ENCODE measurements around the gene RGS3. TPM values are rescaled to one million over a fixed set of nuclear protein-coding genes. Genes with fewer than 3 reads are reported as not detected.

Gene RGS3
- total RNA-seq, 4 donors from 2014 or later: 16.2 to 75.6 (median 54.9) TPM

DNA sequence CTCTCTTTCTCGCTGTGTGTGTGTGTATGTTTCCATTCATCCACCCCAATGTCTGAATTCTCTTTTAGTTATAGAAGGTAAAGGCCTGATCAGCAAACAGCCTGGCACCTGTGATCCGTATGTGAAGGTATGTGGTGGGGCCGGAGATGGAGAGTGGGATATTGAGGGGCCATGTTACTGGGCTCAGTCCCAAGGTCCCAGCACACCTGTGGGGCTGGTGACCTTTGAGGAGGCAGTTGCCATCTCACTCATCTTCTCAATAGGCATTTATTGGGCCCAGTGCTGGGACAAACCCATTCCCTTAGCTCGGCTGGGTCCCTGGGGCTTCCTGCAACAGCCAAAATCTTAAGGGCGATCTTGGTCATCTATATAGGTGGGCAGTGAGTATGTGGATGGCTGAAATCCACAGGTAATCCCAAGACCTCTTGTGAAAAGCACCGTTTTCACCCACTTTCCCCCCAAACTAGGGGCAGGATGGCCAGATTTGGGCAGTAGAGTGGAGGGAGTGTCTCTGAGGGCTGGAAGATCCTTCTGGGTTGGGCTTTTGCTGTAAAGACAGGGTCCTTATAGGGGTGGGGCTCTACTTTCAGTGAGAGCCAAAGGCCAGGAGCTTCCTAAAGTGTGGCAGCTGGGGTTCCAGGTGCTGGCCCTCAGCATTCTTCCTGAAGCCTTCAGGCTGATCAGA, 19.6 kb downstream of the RGS3 start:
- no peaks in the 10 kb centered on the region for H3K36me3 ChIP-seq
- intact Hi-C loops (cut with DNase I; ENCODE audit: low total_unique reads): no loop called here
- H3K4me1 ChIP-seq: peaks cover 0 to 8% of the 10 kb centered on the region in 2 donors
- no peaks in the 10 kb centered on the region for H3K9me3 ChIP-seq
- TF ChIP-seq, protein P1, sequence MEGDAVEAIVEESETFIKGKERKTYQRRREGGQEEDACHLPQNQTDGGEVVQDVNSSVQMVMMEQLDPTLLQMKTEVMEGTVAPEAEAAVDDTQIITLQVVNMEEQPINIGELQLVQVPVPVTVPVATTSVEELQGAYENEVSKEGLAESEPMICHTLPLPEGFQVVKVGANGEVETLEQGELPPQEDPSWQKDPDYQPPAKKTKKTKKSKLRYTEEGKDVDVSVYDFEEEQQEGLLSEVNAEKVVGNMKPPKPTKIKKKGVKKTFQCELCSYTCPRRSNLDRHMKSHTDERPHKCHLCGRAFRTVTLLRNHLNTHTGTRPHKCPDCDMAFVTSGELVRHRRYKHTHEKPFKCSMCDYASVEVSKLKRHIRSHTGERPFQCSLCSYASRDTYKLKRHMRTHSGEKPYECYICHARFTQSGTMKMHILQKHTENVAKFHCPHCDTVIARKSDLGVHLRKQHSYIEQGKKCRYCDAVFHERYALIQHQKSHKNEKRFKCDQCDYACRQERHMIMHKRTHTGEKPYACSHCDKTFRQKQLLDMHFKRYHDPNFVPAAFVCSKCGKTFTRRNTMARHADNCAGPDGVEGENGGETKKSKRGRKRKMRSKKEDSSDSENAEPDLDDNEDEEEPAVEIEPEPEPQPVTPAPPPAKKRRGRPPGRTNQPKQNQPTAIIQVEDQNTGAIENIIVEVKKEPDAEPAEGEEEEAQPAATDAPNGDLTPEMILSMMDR (IDR thresholded peaks at IDR 0.05): no peak
- TF ChIP-seq POLR2A (IDR thresholded peaks at IDR 0.05): no peak
- peak overlapping the region; percentile 49 to 73 for H3K27ac ChIP-seq
- H3K27me3 ChIP-seq: no peaks in the 10 kb centered on the region
- H3K4me3 ChIP-seq: no peak overlapping the region
- DNase-seq: no peak

DNA sequence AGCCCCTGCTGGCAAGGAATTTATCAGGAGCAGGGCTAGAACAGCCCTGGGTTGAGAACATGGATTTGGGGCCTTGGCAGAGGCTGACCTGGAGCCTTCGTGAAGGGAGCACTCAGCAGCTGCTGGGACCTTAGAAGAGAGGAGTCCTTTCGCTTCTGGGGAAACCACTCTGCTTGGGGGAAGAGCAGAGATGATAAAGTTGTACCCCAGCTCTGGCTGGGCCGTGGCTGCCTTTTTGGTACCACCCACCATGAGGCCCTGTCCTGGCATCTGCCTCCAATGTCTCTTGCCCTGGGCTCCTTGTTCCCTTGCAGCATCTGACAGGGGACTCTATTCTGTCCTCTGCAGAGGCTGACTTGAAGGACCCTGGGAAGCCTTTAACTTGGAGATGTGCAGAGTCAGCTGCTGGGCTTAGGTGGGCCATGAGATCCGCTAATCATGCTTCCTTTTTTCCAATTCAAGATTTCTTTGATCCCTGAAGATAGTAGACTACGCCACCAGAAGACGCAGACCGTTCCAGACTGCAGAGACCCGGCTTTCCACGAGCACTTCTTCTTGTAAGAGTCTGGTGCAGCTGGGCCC, 20.2 kb downstream of the RGS3 start:
- no peak for DNase-seq
- H3K27ac ChIP-seq: peak overlapping the region; percentile 49 to 73
- H3K4me3 ChIP-seq: no peak overlapping the region
- peaks cover 0 to 8% of the 10 kb centered on the region in 2 donors for H3K4me1 ChIP-seq
- no peaks in the 10 kb centered on the region for H3K27me3 ChIP-seq
- intact Hi-C loops (cut with DNase I; ENCODE audit: low total_unique reads): no loop called here
- TF ChIP-seq, protein P1 (IDR thresholded peaks at IDR 0.05): no peak
- no peak for TF ChIP-seq POLR2A (IDR thresholded peaks at IDR 0.05)
- H3K9me3 ChIP-seq: no peaks in the 10 kb centered on the region
- no peaks in the 10 kb centered on the region for H3K36me3 ChIP-seq

DNA sequence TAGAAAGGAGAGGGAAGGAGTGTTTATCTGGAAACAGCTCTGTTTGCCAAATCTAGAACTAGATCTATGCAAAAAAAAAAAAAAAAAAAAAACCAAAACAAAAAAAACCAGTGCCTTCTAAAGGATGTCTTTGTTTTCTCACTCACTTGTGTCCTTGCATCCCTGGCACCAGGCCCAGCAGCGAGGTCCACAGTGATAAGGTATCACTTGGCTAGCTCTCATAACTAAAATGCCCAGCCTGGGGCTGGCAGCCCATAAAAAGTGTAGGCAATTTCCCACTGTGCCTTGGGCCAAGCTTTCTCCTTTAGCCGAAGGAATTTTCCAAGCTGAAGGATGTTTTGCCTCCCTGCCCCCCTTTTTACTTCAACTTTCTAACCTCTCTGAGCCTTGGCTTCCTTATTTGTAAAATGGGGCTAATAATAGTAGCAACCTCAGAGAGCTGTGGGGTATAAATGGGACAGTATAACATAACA, 20.8 kb downstream of the RGS3 start:
- DNase-seq: peak in 1 of 2 donors; percentile 63
- peak overlapping the region; percentile 49 to 73 for H3K27ac ChIP-seq
- no peaks in the 10 kb centered on the region for H3K27me3 ChIP-seq
- no peaks in the 10 kb centered on the region for H3K9me3 ChIP-seq
- intact Hi-C loops (cut with DNase I; ENCODE audit: low total_unique reads): no loop called here
- peaks cover 0 to 8% of the 10 kb centered on the region in 2 donors for H3K4me1 ChIP-seq
- TF ChIP-seq, protein P1 (IDR thresholded peaks at IDR 0.05): no peak
- TF ChIP-seq POLR2A (IDR thresholded peaks at IDR 0.05): no peak
- H3K36me3 ChIP-seq: no peaks in the 10 kb centered on the region
- no peak overlapping the region for H3K4me3 ChIP-seq

DNA sequence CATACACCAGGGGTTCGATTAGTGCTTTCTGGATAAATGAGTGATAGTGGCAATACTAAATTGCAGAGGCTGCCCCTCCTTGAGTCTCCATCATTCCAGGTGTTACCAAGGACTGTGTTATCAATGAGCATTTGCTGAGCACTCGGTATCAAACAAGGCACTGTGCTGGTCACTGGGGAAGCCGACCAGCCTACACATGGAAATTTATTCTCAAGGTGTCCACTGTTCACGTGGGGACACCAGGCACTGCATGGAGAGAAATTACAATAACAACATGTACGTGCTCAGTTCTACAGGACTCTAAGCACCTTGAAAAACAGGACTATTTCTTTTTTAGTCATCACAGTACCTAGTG, 22.2 kb downstream of the RGS3 start:
- Histone ChIP-seq H3K4me1 (peaks cover 0 to 8% of the 10 kb centered on the region in 2 donors), H3K9me3 (no peaks in the 10 kb centered on the region), H3K27me3 (no peaks in the 10 kb centered on the region), H3K36me3 (no peaks in the 10 kb centered on the region), H3K27ac (peak overlapping the region in 1 of 2 donors; percentile 73), H3K4me3 (no peak overlapping the region)
- TF ChIP-seq, protein P1 (IDR thresholded peaks at IDR 0.05): no peak
- no peak for TF ChIP-seq POLR2A (IDR thresholded peaks at IDR 0.05)
- no peak for DNase-seq
- intact Hi-C loops (cut with DNase I; ENCODE audit: low total_unique reads): no loop called here

DNA sequence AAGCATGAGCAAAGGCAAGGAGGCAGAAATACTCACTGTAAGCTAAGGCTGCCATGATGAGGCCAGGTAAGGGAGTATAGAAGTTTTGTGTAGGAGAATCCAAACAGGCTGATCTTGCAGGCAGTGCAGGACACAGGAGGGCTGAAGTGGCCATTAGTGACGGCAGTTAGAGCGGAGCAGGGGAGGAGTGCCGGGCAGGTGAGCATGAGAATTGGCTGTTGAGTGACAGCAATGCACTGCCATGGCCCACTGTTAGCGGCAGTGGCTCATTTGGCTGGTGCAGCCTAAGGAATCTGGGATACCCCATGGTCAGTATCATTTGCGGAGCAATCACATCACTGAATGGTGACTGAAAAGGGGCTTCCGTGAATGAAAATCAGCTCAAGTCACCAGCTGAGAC, 22.8 kb downstream of the RGS3 start:
- Histone ChIP-seq H3K27me3 (no peaks in the 10 kb centered on the region), H3K4me3 (no peak overlapping the region), H3K9me3 (no peaks in the 10 kb centered on the region), H3K27ac (no peak overlapping the region), H3K36me3 (no peaks in the 10 kb centered on the region), H3K4me1 (peaks cover 0 to 8% of the 10 kb centered on the region in 2 donors)
- TF ChIP-seq, protein P1 (IDR thresholded peaks at IDR 0.05): no peak
- DNase-seq: no peak
- intact Hi-C loops (cut with DNase I; ENCODE audit: low total_unique reads): no loop called here
